ENCODE data around the gene FAM131C. TPM values are rescaled to one million over a fixed set of nuclear protein-coding genes. Genes with fewer than 3 reads are reported as not detected.

FAM131C gene
- 1.3 and 2.8 TPM in 2 replicates for polyA plus RNA-seq

GRCh38 chr1:16073490-16074119, at the start of gene FAM131C:
TSS of gene FAM131C (minus strand) at chr1:16073651. CDS start at chr1:16073442, 209 bp downstream.

GRCh38 chr1:16043521-16043920, 29.9 kb downstream of the FAM131C start, which contains the start of gene CLCNKB:
TSS of gene CLCNKB (plus strand) at chr1:16043782. CDS start at chr1:16044493, 711 bp downstream.

GRCh38 chr1:16021681-16022080, 51.8 kb downstream of the FAM131C start, which contains the start of gene CLCNKA:
TSS of gene CLCNKA (plus strand) at chr1:16022036. CDS start at chr1:16022620, 584 bp downstream.

GRCh38 chr1:16017461-16018303, 55.8 kb downstream of the FAM131C start, which contains the start of gene HSPB7:
TSS of gene HSPB7 (minus strand) at chr1:16018043. CDS start at chr1:16017963, 80 bp downstream.

Other genes starting within 250 kb of the FAM131C start
- 3.9 and 12.8 TPM in 2 replicates for gene SPEN, start 225.9 kb downstream of the FAM131C start, polyA plus RNA-seq
- 0.32 and 2.6 TPM in 2 replicates for gene ZBTB17, start 97.5 kb downstream of the FAM131C start, polyA plus RNA-seq
- gene SRARP, start 69.4 kb downstream of the FAM131C start, polyA plus RNA-seq: not detected in 2 replicates
- gene HSPB7, start 55.6 kb downstream of the FAM131C start, polyA plus RNA-seq: not detected in 2 replicates
- gene CLCNKA, start 51.6 kb downstream of the FAM131C start, polyA plus RNA-seq: not detected in 2 replicates
- not detected in 2 replicates for gene CLCNKB, start 29.9 kb downstream of the FAM131C start, polyA plus RNA-seq
- 0.22 TPM in 1 of 2 replicates, not detected in the other for gene EPHA2, start 82.4 kb upstream of the FAM131C start, polyA plus RNA-seq
- gene ARHGEF19, start 139.0 kb upstream of the FAM131C start, polyA plus RNA-seq: not detected in 2 replicates
- 0.20 TPM in 1 of 2 replicates, not detected in the other for gene CPLANE2, start 163.5 kb upstream of the FAM131C start, polyA plus RNA-seq